Heart left ventricle (tissue), 13 donors: Measurements from ENCODE around the gene CENPP.

Experiments used
- POLR2A ChIP-seq, 2 donors: fragments of 450-650 bp; IDR thresholded peaks; one replicate each; pipeline ENCODE4 v1.6.1; 2017; ENCODE audit warnings: antibody characterized with exemption in 2 of 2, mild to moderate bottlenecking in 2 of 2, moderate library complexity in 2 of 2
- TF ChIP-seq, protein P1 (sequence below), 12 donors: fragments of 200-600 bp; sonication (generic) in 4 of 12; IDR thresholded peaks; one replicate each; pipeline versions ENCODE4 v1.5.0 to v1.8.0; 2018 to 2022; ENCODE audit warnings: antibody characterized with exemption in 12 of 12, mild to moderate bottlenecking in 5 of 12
- donor health status: ischemic (EF 13 %, LVEDD 7.1; RV severe dilation, severe dysfunction).
- donor health status: DM: no; HTN: yes; CAD: no.
- donor health status: DM: no; HTN: no; CAD: no.
- donor health status: ischemic (EF 25% LVEDD 6.9; RV normal size, moderate dysfunction).
- donor health status: ischemic (EF 25% LVEDD 5.7; RV mildly dilated, moderate dysfunction).
- donor health status: ischemic (EF 35%, LVEDD 5.7; RV mildly dilated, moderate dysfunction).
- donor health status: nonischemic (EF 11% LVEDD 7.7; RV severe dilation, severe dysfunction).
- donor health status: DM: yes; HTN: yes; CAD: no.
- donor health status: PGD.
- donor health status: ischemic (EF 29% LVEDD 5.4; RV normal size, mild dysfunction).
- donor health status: nonischemic (EF 23%, LVEDD 6.1; RV moderate dilation, normal function).

DNA sequence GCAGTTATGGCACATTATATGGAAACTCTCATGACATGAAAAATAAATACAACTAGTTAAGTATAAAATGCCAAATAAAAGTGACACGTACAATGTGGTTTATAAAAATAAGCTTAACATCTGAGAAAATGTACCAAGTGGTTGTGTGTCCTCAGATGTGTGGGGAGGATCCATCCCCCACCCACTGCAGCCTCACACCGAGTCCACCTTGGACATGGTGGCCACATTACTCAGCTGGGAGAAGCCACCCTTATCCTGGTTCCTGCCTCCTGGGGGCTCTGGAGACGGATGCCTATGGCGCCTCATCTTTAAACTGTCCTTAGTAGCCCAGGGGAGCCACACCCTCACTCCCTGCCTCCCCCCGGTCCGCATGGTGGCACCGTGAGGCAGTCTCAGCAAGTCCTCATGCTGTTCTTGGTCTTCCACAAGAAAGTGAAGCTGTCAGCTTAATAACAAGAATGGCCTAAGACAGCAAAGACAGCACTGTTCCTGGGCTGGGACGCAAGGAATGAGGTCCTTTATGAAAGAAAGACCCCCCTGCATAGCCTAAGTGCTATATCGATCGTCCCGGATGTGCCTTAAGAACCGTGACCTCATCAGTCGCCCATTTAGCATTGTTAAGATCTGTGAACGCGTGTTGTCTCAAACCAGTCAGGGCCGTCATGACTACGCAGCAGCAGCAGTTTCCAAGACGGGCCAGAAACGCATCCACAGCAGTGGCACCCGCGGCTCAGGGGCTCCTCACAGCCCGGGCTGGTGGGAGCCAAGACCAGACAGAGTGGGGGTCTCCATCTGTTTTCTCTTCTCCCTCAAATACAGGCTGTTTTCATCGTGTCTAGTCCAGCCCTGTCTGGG, 287.7 kb downstream of the CENPP start:
- TF ChIP-seq, protein P1, sequence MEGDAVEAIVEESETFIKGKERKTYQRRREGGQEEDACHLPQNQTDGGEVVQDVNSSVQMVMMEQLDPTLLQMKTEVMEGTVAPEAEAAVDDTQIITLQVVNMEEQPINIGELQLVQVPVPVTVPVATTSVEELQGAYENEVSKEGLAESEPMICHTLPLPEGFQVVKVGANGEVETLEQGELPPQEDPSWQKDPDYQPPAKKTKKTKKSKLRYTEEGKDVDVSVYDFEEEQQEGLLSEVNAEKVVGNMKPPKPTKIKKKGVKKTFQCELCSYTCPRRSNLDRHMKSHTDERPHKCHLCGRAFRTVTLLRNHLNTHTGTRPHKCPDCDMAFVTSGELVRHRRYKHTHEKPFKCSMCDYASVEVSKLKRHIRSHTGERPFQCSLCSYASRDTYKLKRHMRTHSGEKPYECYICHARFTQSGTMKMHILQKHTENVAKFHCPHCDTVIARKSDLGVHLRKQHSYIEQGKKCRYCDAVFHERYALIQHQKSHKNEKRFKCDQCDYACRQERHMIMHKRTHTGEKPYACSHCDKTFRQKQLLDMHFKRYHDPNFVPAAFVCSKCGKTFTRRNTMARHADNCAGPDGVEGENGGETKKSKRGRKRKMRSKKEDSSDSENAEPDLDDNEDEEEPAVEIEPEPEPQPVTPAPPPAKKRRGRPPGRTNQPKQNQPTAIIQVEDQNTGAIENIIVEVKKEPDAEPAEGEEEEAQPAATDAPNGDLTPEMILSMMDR (IDR thresholded peaks at IDR 0.05): no peak
- no peak for TF ChIP-seq POLR2A (IDR thresholded peaks at IDR 0.05)
